ENCODE measurements around the gene STK11IP. TPM values are rescaled to one million over a fixed set of nuclear protein-coding genes. Genes with fewer than 3 reads are reported as not detected.

The STK11IP gene
- total and polyA plus RNA-seq, 9 of the 15 experiments (the other 6 are each of a cell fraction or from before 2014, with no cell fraction given): 0.52 to 21.7 (median 5.6) TPM

DNA sequence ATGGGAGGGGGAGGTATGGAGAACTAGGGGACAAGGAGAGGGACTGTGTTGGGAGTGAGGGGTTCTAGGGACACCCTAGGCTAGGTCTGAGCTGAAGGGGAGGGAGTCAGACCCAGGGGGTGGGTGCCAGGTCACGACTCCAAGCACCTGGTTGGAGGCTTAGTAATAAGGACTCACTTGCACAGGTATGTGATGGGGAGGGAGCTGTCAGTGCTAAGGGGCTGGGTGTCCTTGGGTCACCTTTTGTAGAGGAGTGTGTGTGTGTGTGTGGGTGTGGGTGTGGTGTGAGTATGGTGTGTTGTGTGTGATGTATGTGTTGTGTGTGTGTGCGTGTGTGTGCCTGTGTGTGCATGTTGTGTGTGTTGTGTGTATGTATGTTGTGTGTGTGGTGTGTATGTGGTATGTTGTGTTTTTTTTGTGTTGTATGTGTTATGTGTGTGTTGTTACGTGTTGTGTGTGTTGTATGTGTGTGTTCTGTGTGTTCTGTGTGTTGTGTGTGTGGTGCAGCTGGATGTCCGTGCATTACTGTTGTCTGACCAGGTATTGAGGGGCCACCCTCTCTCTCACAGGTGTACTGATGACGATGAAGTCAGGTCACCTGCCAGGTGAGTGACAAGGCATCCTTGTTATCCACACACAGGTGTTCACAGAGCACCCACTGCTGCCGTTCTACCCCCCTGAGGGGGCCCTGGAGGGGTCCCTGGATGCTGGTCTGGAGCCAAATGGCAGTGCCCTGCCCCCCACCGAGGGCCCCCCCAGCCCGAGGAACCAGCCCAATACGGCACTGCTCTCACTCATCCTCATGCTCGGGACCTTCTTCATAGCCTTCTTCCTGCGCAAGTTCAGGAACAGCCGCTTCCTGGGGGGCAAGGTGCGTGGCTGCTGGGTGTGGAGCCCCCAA, 39.5 kb downstream of the STK11IP start:
- Histone ChIP-seq H4K20me1 (replicated peaks; ENCODE audit: control insufficient read depth, insufficient read depth, low read length) (no peaks in the 10 kb centered on the region), H2AFZ (ENCODE audit: low read depth, low read length) (no peak overlapping the region), H3K27me3 (ENCODE audit: control insufficient read depth in 2 of 2, insufficient read depth in 2 of 2, low read length in 2 of 2) (peaks cover 2 to 26% of the 10 kb centered on the region in 2 experiments; a peak in 3 of 5 replicates), H3K4me2 (ENCODE audit: insufficient read depth, low read length) (no peak overlapping the region), H3K9me1 (ENCODE audit: control insufficient read depth, insufficient read depth, low read length) (no peaks in the 10 kb centered on the region), H3K4me3 (no peak overlapping the region), H3K9ac (ENCODE audit: insufficient read depth in 1 of 2, low read depth in 2 of 2, low read length in 2 of 2) (no peak overlapping the region), H3K27ac (ENCODE audit: extremely low read depth, low read depth, low read length) (no peak overlapping the region), H3K4me1 (replicated peaks in 1 of 2; ENCODE audit: control insufficient read depth in 2 of 2, insufficient read depth in 2 of 2, low read length in 2 of 2) (peaks cover 10 to 53% of the 10 kb centered on the region in 2 experiments; a peak in 4 of 5 replicates), H3K9me3 (replicated peaks; ENCODE audit: control insufficient read depth, insufficient read depth, low read depth, low read length) (no peaks in the 10 kb centered on the region), H3K36me3 (ENCODE audit: control insufficient read depth, insufficient read depth, low read length) (no peaks in the 10 kb centered on the region), H3K79me2 (ENCODE audit: control insufficient read depth, insufficient read depth, low read length) (no peaks in the 10 kb centered on the region)
- DNase-seq (ENCODE audit: extremely low read depth in 1 of 4, low spot score in 3 of 4) (no peak), FAIRE-seq (no peak), ATAC-seq (no peak)
- in situ Hi-C loops (cut with MboI) (no loop called here), intact Hi-C loops (cut with micrococcal nuclease) (no loop called here)
- ChIA-PET POLR2A (interaction anchor here (0.9 kb wide), 1 partner anchor 10 kb away, joined by 3 read pairs; no protein-coding TSS in a partner anchor), CTCF (ENCODE audit: low intra/inter-chr PET ratio) (no interaction called here)
- 3% methylated on average over 7 of the region's 13 CpGs for WGBS (ENCODE audit: insufficient coverage, low coverage, missing lambda C conversion rate)
- TF ChIP-seq, protein P1, sequence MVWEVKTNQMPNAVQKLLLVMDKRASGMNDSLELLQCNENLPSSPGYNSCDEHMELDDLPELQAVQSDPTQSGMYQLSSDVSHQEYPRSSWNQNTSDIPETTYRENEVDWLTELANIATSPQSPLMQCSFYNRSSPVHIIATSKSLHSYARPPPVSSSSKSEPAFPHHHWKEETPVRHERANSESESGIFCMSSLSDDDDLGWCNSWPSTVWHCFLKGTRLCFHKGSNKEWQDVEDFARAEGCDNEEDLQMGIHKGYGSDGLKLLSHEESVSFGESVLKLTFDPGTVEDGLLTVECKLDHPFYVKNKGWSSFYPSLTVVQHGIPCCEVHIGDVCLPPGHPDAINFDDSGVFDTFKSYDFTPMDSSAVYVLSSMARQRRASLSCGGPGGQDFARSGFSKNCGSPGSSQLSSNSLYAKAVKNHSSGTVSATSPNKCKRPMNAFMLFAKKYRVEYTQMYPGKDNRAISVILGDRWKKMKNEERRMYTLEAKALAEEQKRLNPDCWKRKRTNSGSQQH (CRISPR knock-in tag; IDR thresholded peaks at IDR 0.05): 0 out of 2 replicates have a peak, but pooled peaks have one; percentile 16
- TF ChIP-seq CBX8 (IDR thresholded peaks at IDR 0.05; ENCODE audit: borderline replicate concordance, extremely low read depth, low read depth, low read length, poor library complexity, severe bottlenecking) (no peak), TRIM24 (IDR thresholded peaks at IDR 0.05) (0 out of 4 replicates have a peak, but pooled peaks of 1 of the 2 experiments have one; percentile 15), TAL1 (IDR thresholded peaks at IDR 0.05) (no peak), KDM1A (IDR thresholded peaks at IDR 0.05) (no peak), ZBTB7A (IDR thresholded peaks at IDR 0.05; ENCODE audit: borderline replicate concordance, control insufficient read depth, low read depth, low read length) (no peak)
- TF ChIP-seq, protein P2, sequence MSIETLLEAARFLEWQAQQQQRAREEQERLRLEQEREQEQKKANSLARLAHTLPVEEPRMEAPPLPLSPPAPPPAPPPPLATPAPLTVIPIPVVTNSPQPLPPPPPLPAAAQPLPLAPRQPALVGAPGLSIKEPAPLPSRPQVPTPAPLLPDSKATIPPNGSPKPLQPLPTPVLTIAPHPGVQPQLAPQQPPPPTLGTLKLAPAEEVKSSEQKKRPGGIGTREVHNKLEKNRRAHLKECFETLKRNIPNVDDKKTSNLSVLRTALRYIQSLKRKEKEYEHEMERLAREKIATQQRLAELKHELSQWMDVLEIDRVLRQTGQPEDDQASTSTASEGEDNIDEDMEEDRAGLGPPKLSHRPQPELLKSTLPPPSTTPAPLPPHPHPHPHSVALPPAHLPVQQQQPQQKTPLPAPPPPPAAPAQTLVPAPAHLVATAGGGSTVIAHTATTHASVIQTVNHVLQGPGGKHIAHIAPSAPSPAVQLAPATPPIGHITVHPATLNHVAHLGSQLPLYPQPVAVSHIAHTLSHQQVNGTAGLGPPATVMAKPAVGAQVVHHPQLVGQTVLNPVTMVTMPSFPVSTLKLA (conservative IDR thresholded peaks at IDR 0.05): no peak
- TF ChIP-seq, protein P3, sequence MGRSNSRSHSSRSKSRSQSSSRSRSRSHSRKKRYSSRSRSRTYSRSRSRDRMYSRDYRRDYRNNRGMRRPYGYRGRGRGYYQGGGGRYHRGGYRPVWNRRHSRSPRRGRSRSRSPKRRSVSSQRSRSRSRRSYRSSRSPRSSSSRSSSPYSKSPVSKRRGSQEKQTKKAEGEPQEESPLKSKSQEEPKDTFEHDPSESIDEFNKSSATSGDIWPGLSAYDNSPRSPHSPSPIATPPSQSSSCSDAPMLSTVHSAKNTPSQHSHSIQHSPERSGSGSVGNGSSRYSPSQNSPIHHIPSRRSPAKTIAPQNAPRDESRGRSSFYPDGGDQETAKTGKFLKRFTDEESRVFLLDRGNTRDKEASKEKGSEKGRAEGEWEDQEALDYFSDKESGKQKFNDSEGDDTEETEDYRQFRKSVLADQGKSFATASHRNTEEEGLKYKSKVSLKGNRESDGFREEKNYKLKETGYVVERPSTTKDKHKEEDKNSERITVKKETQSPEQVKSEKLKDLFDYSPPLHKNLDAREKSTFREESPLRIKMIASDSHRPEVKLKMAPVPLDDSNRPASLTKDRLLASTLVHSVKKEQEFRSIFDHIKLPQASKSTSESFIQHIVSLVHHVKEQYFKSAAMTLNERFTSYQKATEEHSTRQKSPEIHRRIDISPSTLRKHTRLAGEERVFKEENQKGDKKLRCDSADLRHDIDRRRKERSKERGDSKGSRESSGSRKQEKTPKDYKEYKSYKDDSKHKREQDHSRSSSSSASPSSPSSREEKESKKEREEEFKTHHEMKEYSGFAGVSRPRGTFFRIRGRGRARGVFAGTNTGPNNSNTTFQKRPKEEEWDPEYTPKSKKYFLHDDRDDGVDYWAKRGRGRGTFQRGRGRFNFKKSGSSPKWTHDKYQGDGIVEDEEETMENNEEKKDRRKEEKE (IDR thresholded peaks at IDR 0.05; ENCODE audit: borderline replicate concordance in 1 of 2, control insufficient read depth in 1 of 2, low read depth in 2 of 2, low read length in 1 of 2): no peak
- BruUV-seq (replicated peaks): no TSS peak

Measured in K562 (cell line).